K562 (cell line): ENCODE measurements around the gene RAB24. TPM values are rescaled to one million over a fixed set of nuclear protein-coding genes. Genes with fewer than 3 reads are reported as not detected.

Experiments used
- ATAC-seq: fragments of 200-7000 bp; cut with Tn5 transposase; 3 replicates; pipeline ENCODE4 v1.9.1; 2020; ENCODE audit warnings: moderate library complexity
- BruUV-seq: library from RNA; stranded (reverse); fragments of 400-500 nt; replicated peaks from 2 replicates; lab custom pipeline; 2021; lab: Mats Ljungman, UMichigan
- CTCF ChIA-PET: fragments of 300-600 bp; formaldehyde crosslinking; extraction: SDS; loops from one replicate; lab custom pipeline; 2021; ENCODE audit warnings: low intra/inter-chr PET ratio; lab: Yijun Ruan, JAX
- POLR2A ChIA-PET: fragments of 300-600, 350-650 bp; sonication (Branson Sonifier 250); formaldehyde crosslinking; extraction: SDS; loops from one replicate; lab custom pipeline; 2021; ENCODE audit warnings: antibody characterized with exemption, inconsistent platforms; lab: Yijun Ruan, JAX
- DNase-seq, 4 experiments: peaks; one replicate each; pipeline versions ENCODE4 v3.0.0 to v3.0.0-alpha.2; 2011 to 2018; ENCODE audit warnings: low spot score in 3 of 4, mixed read lengths in 3 of 4; ENCODE audit errors: extremely low read depth in 1 of 4
- FAIRE-seq: peaks from 2 replicates; lab custom pipeline; 2011; peaks lifted over from hg19 to GRCh38; lab: Jason Lieb, UNC
- H2AFZ ChIP-seq: 2 replicates; pipeline ENCODE4 v1.6.0; 2011; ENCODE audit warnings: low read depth, low read length, control low read depth, inconsistent platforms
- H3K27ac ChIP-seq: fragments of 200-600 bp; 3 replicates; pipeline ENCODE4 v1.8.0; 2011; ENCODE audit warnings: low read depth, mild to moderate bottlenecking, control low read depth, inconsistent platforms, low read length, moderate library complexity, mixed read lengths; ENCODE audit errors: extremely low read depth
- H3K27me3 ChIP-seq, 2 experiments: fragments of 300-600 bp in 1 of 2; 2 replicates in 1 of 2; 3 replicates in 1 of 2; pipeline versions ENCODE4 v1.6.0 to v1.8.0; 2011; ENCODE audit warnings: inconsistent platforms in 2 of 2, low read length in 2 of 2, mild to moderate bottlenecking in 1 of 2, mixed read lengths in 1 of 2, moderate library complexity in 1 of 2; ENCODE audit not compliant: control insufficient read depth in 2 of 2, insufficient read depth in 2 of 2
- H3K36me3 ChIP-seq: fragments of 300-600 bp; 3 replicates; pipeline ENCODE4 v1.8.0; 2011; ENCODE audit warnings: mild to moderate bottlenecking, low read length, inconsistent platforms; ENCODE audit not compliant: control insufficient read depth, insufficient read depth
- H3K4me1 ChIP-seq, 2 experiments: fragments of 200-600 bp in 1 of 2; replicated peaks in 1 of 2; 2 replicates in 1 of 2; 3 replicates in 1 of 2; pipeline versions ENCODE4 v1.5.1 to v1.8.0; 2011; ENCODE audit warnings: inconsistent platforms in 2 of 2, low read length in 2 of 2, mild to moderate bottlenecking in 1 of 2, mixed read lengths in 1 of 2, moderate library complexity in 1 of 2; ENCODE audit not compliant: control insufficient read depth in 2 of 2, insufficient read depth in 2 of 2
- H3K4me2 ChIP-seq: 2 replicates; pipeline ENCODE4 v1.6.1; 2011; ENCODE audit warnings: low read length, control low read depth, inconsistent platforms, mixed read lengths; ENCODE audit not compliant: insufficient read depth
- H3K4me3 ChIP-seq: fragments of 200-600 bp; sonication (generic), shearing (Covaris generic); 2 replicates; pipeline ENCODE4 v1.5.1; 2016; ENCODE audit warnings: control low read depth, inconsistent platforms
- H3K79me2 ChIP-seq: fragments of 200-600 bp; 3 replicates; pipeline ENCODE4 v1.8.0; 2011; ENCODE audit warnings: low read length, inconsistent platforms; ENCODE audit not compliant: control insufficient read depth, insufficient read depth
- H3K9ac ChIP-seq, 2 experiments: 2 replicates each; pipeline versions ENCODE4 v1.6.0 to v1.6.1; 2011; ENCODE audit warnings: low read depth in 2 of 2, low read length in 2 of 2, control low read depth in 1 of 2, inconsistent platforms in 1 of 2, mild to moderate bottlenecking in 1 of 2, mixed read lengths in 1 of 2; ENCODE audit not compliant: insufficient read depth in 1 of 2
- H3K9me1 ChIP-seq: one replicate; pipeline ENCODE4 v1.6.0; 2011; ENCODE audit warnings: inconsistent platforms, mild to moderate bottlenecking, low read length, moderate library complexity; ENCODE audit not compliant: control insufficient read depth, insufficient read depth
- H3K9me3 ChIP-seq: replicated peaks from 2 replicates; pipeline ENCODE4 v1.5.1; 2011; ENCODE audit warnings: low read depth, low read length, inconsistent platforms; ENCODE audit not compliant: control insufficient read depth, insufficient read depth
- H4K20me1 ChIP-seq: replicated peaks from 2 replicates; pipeline ENCODE4 v1.6.1; 2011; ENCODE audit warnings: low read length, inconsistent platforms, mixed read lengths; ENCODE audit not compliant: control insufficient read depth, insufficient read depth
- CCNT2 ChIP-seq: IDR thresholded peaks from 2 replicates; pipeline ENCODE4 v1.6.1; 2011; ENCODE audit warnings: borderline replicate concordance, low read depth, mild to moderate bottlenecking, moderate library complexity, mixed read lengths, low read length; ENCODE audit not compliant: insufficient read length; ENCODE audit errors: extremely low read depth
- PHF8 ChIP-seq: fragments of 200-600 bp; sonication (generic); IDR thresholded peaks from 2 replicates; pipeline ENCODE4 v1.6.1; 2012; ENCODE audit warnings: mixed run types, mild to moderate bottlenecking, inconsistent platforms, low read length, moderate library complexity, borderline replicate concordance
- POLR2A ChIP-seq: fragments of 450-650 bp; conservative IDR thresholded peaks from 2 replicates; pipeline ENCODE4 v1.6.1; 2016
- POLR2G ChIP-seq: fragments of 200-400 bp; formaldehyde crosslinking; IDR thresholded peaks from 2 replicates; pipeline ENCODE4 v1.6.1; 2017; ENCODE audit warnings: low read depth, mild to moderate bottlenecking, antibody characterized with exemption, low read length, moderate library complexity
- ZNF316 ChIP-seq: fragments of 450-650 bp; IDR thresholded peaks from 2 replicates; pipeline ENCODE4 v1.6.1; 2016
- WGBS: fragments of 100-300 bp; shearing (Covaris generic); methylation state at CpG from one replicate; pipeline ENCODE4 v1.1.6; 2016; ENCODE audit warnings: low coverage, mixed read lengths; ENCODE audit not compliant: insufficient coverage; ENCODE audit errors: missing lambda C conversion rate; 5-methylcytosine and 5-hydroxymethylcytosine counted together
- in situ Hi-C: fragments of 300-500 bp; cut with MboI; formaldehyde crosslinking; loops from 4 replicates; pipeline ENCODE4 v1.15.0; 2018; ENCODE audit warnings: inconsistent platforms, mixed read lengths
- intact Hi-C: fragments of 100-400 bp; cut with micrococcal nuclease; formaldehyde crosslinking; loops from 2 replicates; pipeline ENCODE4 v1.14.2; 2022
- polyA plus RNA-seq, 8 experiments: library from polyadenylated mRNA; depleted of rRNA in 4 of 8; stranded (reverse) in 5 of 8; unstranded in 3 of 8; fragments of >200 nt; fragmentation: Nextera tagmentation in 2 of 8; fragmentation: Illumina TruSeq in 1 of 8; extraction: Ambion mirVana in 2 of 8; extraction: Trizol in 1 of 8; gene quantifications; 2 replicates each; pipeline versions ENCODE4 v1.2.1 to v1.2.3, GENCODE V29; 2011 to 2014; ENCODE audit warnings: inconsistent platforms in 1 of 8, missing spikeins in 1 of 8
- total RNA-seq, 7 experiments: library from RNA; depleted of rRNA in 6 of 7; stranded (reverse); fragments of >200 nt in 6 of 7; fragmentation: Illumina TruSeq in 2 of 7; extraction: Trizol in 2 of 7; gene quantifications; 2 replicates each; pipeline versions ENCODE4 v1.2.1 to v1.2.3, GENCODE V29; 2011 to 2021; ENCODE audit warnings: low replicate concordance in 1 of 7

The RAB24 gene
- total and polyA plus RNA-seq, 9 of the 15 experiments (the other 6 are each of a cell fraction or from before 2014, with no cell fraction given) = 13.9 to 107 (median 34.8) TPM

GRCh38 chr5:177299697-177300096 is 3.8 kb downstream of the RAB24 start:
- no TSS peak for BruUV-seq
- POLR2A ChIA-PET = interaction anchor here (1.1 to 1.2 kb wide), 2 partner anchors 11 to 52 kb away, joined by 3 to 5 read pairs; partner anchors contain the start of gene LMAN2
- intact Hi-C loops = loop anchor here (1.0 to 5.0 kb wide), 2 partner anchors 167 to 185 kb away; partner anchors contain the start of gene NSD1
- WGBS = 84% methylated on average over 8 of the region's 9 CpGs
- no peak for ATAC-seq
- peak overlapping the region; percentile 16; the same call in 1 of the 3 replicates for H3K27ac ChIP-seq
- peaks cover 33% of the 10 kb centered on the region for H3K79me2 ChIP-seq
- H3K4me2 ChIP-seq = no peak overlapping the region
- no peaks in the 10 kb centered on the region for H3K9me3 ChIP-seq
- no peak for DNase-seq
- peaks cover 10% of the 10 kb centered on the region; the same call in 1 of the 2 replicates for H4K20me1 ChIP-seq
- peaks cover 16 to 26% of the 10 kb centered on the region in 2 experiments for H3K4me1 ChIP-seq
- H3K9ac ChIP-seq = peak overlapping the region in 1 of 2 experiments; percentile 78; a peak in 2 of 4 replicates
- FAIRE-seq = no peak
- H3K9me1 ChIP-seq = no peaks in the 10 kb centered on the region
- TF ChIP-seq POLR2G (0 out of 2 replicates have a peak, but pooled peaks have one; percentile 19), PHF8 (no peak)
- TF ChIP-seq, all 486 proteins: peak for 1
- in situ Hi-C loops = no loop called here
- no peaks in the 10 kb centered on the region for H3K27me3 ChIP-seq
- no peak overlapping the region for H2AFZ ChIP-seq
- CTCF ChIA-PET = no interaction called here
- peaks cover 58% of the 10 kb centered on the region for H3K36me3 ChIP-seq
- no peak overlapping the region for H3K4me3 ChIP-seq

GRCh38 chr5:177297922-177298321 is 5.6 kb downstream of the RAB24 start:
- ChIA-PET CTCF (no interaction called here), POLR2A (interaction anchor here (0.5 to 1.8 kb wide), 7 partner anchors 9 to 38 kb away, joined by 3 to 6 read pairs (median 3); no protein-coding TSS in a partner anchor)
- peaks cover 74% of the 10 kb centered on the region for H3K36me3 ChIP-seq
- no peaks in the 10 kb centered on the region for H3K9me1 ChIP-seq
- ATAC-seq (no peak), FAIRE-seq (no peak), DNase-seq (no peak)
- no peak overlapping the region for H3K4me3 ChIP-seq
- H3K4me1 ChIP-seq = peaks cover 11 to 26% of the 10 kb centered on the region in 2 experiments; a peak in 4 of 5 replicates
- BruUV-seq = no TSS peak
- H2AFZ ChIP-seq = no peak overlapping the region
- in situ Hi-C loops (no loop called here), intact Hi-C loops (no loop called here)
- H3K9me3 ChIP-seq = no peaks in the 10 kb centered on the region
- no peak overlapping the region for H3K9ac ChIP-seq
- H3K4me2 ChIP-seq = no peak overlapping the region
- TF ChIP-seq ZNF316 = no peak
- TF ChIP-seq POLR2A = 0 out of 2 replicates have a peak, but pooled peaks have one; percentile 16
- TF ChIP-seq CCNT2 = no peak
- 67% methylated on average over 2 of the region's 2 CpGs for WGBS
- H4K20me1 ChIP-seq = peaks cover 10% of the 10 kb centered on the region; the same call in 1 of the 2 replicates
- no peaks in the 10 kb centered on the region for H3K27me3 ChIP-seq
- H3K79me2 ChIP-seq = peaks cover 15% of the 10 kb centered on the region
- no peak overlapping the region for H3K27ac ChIP-seq
